AG10803 (cell line): ENCODE data around the gene SLAMF9.

Experiments
- DNase-seq: peaks from one replicate; pipeline ENCODE4 v3.0.0; 2010; ENCODE audit warnings: low read depth
- H3K4me3 ChIP-seq: 2 replicates; pipeline ENCODE4 v1.5.1; 2011; ENCODE audit warnings: mild to moderate bottlenecking, low read length, control low read depth
- TF ChIP-seq, protein P1 (sequence below): conservative IDR thresholded peaks from 2 replicates; pipeline ENCODE4 v1.5.1; 2011; ENCODE audit warnings: mild to moderate bottlenecking, low read length, control low read depth, inconsistent platforms

SLAMF9 gene

DNA sequence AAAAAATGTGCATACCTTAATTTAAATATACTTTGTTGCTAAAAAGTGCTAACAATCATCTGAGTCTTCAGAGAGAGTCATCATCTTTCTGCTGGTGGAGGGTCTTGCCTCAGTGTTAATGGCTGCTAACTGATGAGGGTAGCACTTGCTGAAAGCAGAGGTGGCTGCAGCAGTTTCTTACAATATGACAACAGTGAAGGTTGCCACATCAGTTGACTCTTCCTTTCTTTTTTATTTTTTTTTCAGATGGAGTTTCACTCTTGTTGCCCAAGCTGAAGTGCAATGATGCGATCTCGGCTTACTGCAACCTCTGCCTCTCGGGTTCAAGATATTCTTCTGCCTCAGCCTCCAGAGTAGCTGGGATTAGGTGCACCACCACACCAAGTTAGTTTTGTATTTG, 51.5 kb downstream of the SLAMF9 start:
- no peak for DNase-seq
- TF ChIP-seq, protein P1, sequence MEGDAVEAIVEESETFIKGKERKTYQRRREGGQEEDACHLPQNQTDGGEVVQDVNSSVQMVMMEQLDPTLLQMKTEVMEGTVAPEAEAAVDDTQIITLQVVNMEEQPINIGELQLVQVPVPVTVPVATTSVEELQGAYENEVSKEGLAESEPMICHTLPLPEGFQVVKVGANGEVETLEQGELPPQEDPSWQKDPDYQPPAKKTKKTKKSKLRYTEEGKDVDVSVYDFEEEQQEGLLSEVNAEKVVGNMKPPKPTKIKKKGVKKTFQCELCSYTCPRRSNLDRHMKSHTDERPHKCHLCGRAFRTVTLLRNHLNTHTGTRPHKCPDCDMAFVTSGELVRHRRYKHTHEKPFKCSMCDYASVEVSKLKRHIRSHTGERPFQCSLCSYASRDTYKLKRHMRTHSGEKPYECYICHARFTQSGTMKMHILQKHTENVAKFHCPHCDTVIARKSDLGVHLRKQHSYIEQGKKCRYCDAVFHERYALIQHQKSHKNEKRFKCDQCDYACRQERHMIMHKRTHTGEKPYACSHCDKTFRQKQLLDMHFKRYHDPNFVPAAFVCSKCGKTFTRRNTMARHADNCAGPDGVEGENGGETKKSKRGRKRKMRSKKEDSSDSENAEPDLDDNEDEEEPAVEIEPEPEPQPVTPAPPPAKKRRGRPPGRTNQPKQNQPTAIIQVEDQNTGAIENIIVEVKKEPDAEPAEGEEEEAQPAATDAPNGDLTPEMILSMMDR = no peak
- H3K4me3 ChIP-seq = no peak overlapping the region
